Measurements from ENCODE around the gene NECAB3.

The NECAB3 gene, protein sequence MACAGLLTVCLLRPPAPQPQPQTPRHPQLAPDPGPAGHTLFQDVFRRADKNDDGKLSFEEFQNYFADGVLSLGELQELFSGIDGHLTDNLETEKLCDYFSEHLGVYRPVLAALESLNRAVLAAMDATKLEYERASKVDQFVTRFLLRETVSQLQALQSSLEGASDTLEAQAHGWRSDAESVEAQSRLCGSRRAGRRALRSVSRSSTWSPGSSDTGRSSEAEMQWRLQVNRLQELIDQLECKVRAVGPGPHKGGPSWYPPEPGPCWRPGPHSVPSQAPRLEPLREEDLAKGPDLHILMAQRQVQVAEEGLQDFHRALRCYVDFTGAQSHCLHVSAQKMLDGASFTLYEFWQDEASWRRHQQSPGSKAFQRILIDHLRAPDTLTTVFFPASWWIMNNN

GRCh38 chr20:33674294-33675135, at the start of gene NECAB3:
Gene NECAB3 (minus strand): TSS chr20:33674428. CDS start chr20:33674352, 76 bp downstream.
- H3K4me1 Mint-ChIP-seq (ENCODE audit: low read depth) = peaks cover 48% of the 10 kb centered on the region
- H3K27me3 Mint-ChIP-seq (ENCODE audit: low read depth) = no peaks in the 10 kb centered on the region
- H3K36me3 Mint-ChIP-seq (ENCODE audit: low read depth) = peaks cover 36% of the 10 kb centered on the region
- H3K4me3 Mint-ChIP-seq = peak within 1 kb of the TSS; percentile 95
- no peaks in the 10 kb centered on the region for H3K9me3 Mint-ChIP-seq
- H3K27ac Mint-ChIP-seq = peak within 1 kb of the TSS; percentile 77

- H3K9me3 Mint-ChIP-seq = peaks cover 3% of the 10 kb centered on the region
- peaks cover 18% of the 10 kb centered on the region for H3K4me1 Mint-ChIP-seq (ENCODE audit: low read depth)
- H3K4me3 Mint-ChIP-seq = no peak overlapping the region
- no peak overlapping the region for H3K27ac Mint-ChIP-seq
- no peaks in the 10 kb centered on the region for H3K27me3 Mint-ChIP-seq (ENCODE audit: low read depth)
- H3K36me3 Mint-ChIP-seq (ENCODE audit: low read depth) = peaks cover 6% of the 10 kb centered on the region
Observed at GRCh38 chr20:33721391-33722140, 47.3 kb upstream of the NECAB3 start.

DNA sequence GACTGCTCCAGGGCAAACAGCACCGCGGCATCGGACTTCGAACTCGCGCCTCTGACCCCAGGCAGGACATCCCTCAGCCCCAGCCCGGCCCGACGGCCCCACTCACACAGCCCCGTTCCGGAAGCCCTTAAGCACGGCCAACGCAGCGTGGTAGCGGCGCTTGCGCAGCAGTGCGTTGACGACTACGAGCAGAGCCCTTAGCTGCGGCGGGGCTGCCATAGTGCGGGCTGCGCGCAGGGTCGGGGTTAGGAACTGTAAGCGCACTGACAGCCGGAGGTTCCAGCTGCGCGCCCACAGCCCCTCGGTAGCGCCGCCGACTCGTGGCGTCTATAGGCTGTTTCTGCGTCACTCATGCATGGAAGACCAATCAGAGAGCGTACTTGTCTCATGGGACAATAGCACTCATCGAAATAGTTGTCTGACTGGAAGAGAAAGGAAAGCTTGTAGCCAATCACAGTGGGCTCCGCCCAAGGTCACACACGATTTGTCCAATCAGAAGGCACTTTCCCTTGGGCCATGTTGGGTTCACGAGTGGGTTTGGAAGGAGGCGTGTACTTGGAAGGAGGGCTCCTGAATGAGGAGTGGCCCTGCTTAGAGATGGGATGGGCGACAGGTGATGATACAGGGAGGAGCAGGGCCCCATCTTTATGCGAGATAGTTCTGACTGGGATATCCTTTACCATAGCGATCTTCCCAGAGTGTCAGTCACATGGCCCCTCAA, 45.9 kb upstream of the NECAB3 start, which contains the start of gene PXMP4:
PXMP4 (minus strand) TSS at position 322 of the 721 bp plus-strand sequence; CDS start at position 219, 103 bp downstream.
- peaks cover 20% of the 10 kb centered on the region for H3K4me1 Mint-ChIP-seq (ENCODE audit: low read depth)
- H3K36me3 Mint-ChIP-seq (ENCODE audit: low read depth) = peaks cover 8% of the 10 kb centered on the region
- peak within 1 kb of the TSS; percentile 89 for H3K27ac Mint-ChIP-seq
- H3K27me3 Mint-ChIP-seq (ENCODE audit: low read depth) = no peaks in the 10 kb centered on the region
- peaks cover 3% of the 10 kb centered on the region for H3K9me3 Mint-ChIP-seq
- peak within 1 kb of the TSS; percentile 84 for H3K4me3 Mint-ChIP-seq

DNA sequence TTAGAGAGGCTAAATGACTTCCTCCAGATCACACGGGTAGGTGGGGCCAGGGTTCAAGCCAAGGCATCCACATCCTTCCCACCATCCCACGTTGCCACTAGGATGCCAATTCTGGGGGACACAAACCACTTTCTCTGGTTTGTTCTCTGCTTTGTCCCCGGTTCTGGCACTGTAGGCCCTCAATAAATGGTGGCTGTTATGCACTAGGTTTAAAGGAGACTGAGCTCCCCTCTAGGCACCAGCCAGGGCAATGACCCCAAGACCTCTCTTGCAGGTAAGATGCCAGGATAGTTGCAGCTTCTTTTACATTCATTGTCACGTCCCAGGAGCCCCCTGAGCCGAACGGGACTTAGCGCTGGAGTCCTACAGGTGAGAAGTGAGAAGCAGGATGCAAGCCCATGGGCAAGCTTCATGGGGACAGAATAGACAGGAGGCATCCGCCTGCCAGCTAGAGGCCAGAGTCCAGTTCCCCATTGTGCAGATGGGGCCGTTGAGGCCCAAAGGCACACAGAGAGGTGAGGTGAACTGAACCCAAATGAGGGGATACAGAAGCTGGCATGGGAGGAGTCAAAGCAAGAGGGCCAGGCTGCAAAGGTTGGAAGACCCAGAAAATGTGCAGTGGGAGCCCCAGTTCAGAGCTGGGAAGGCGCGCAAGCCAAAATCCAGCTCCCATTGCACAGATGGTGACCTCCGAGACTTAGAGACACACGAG, 45.2 kb upstream of the NECAB3 start:
- peaks cover 3% of the 10 kb centered on the region for H3K9me3 Mint-ChIP-seq
- peaks cover 20% of the 10 kb centered on the region for H3K4me1 Mint-ChIP-seq (ENCODE audit: low read depth)
- H3K27me3 Mint-ChIP-seq (ENCODE audit: low read depth) = no peaks in the 10 kb centered on the region
- H3K36me3 Mint-ChIP-seq (ENCODE audit: low read depth) = peaks cover 8% of the 10 kb centered on the region
- peak overlapping the region; percentile 84 for H3K4me3 Mint-ChIP-seq
- H3K27ac Mint-ChIP-seq = peak overlapping the region; percentile 89

DNA sequence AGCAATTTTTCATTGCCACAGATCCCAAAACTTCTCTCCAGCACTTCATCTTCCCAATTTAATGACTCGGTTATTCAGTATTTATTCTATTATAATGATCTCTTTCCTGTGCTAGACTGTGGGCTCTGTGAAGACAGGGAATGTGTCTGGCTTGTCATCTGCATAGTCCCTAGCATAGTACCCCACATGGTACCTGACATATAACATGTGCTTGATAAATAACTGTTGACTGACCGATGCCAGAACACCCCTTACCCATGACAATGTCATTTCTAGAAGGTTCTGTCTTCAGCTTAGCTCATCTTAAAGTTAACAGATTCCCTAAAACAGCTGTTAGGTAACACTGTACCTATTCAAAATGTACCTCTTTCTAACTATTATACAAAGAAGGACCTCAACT, 42.3 kb upstream of the NECAB3 start:
- no peak overlapping the region for H3K4me3 Mint-ChIP-seq
- no peaks in the 10 kb centered on the region for H3K27me3 Mint-ChIP-seq (ENCODE audit: low read depth)
- peaks cover 21% of the 10 kb centered on the region for H3K4me1 Mint-ChIP-seq (ENCODE audit: low read depth)
- H3K36me3 Mint-ChIP-seq (ENCODE audit: low read depth) = peaks cover 21% of the 10 kb centered on the region
- H3K9me3 Mint-ChIP-seq = peaks cover 3% of the 10 kb centered on the region
- H3K27ac Mint-ChIP-seq = no peak overlapping the region

GRCh38 chr20:33713865-33714367, 39.7 kb upstream of the NECAB3 start:
- Mint-ChIP-seq H3K4me1 (ENCODE audit: low read depth) (peaks cover 26% of the 10 kb centered on the region), H3K36me3 (ENCODE audit: low read depth) (peaks cover 33% of the 10 kb centered on the region), H3K9me3 (no peaks in the 10 kb centered on the region), H3K27ac (no peak overlapping the region), H3K27me3 (ENCODE audit: low read depth) (no peaks in the 10 kb centered on the region), H3K4me3 (no peak overlapping the region)

DNA sequence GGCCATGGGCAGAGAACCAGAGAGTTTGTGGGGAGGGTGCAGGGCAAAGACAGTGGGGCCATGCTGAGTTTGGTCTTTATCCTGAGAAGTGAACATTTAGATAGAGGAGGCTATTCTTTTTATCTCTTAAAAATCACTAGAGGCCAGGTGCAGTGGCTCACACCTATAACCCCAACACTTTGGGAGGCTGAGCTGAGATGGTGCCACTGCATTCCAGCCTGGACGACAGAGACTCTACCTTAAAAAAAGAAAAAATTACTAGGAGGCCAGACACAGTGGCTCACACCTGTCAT, 37.2 kb upstream of the NECAB3 start:
- H3K27me3 Mint-ChIP-seq (ENCODE audit: low read depth) = no peaks in the 10 kb centered on the region
- peaks cover 21% of the 10 kb centered on the region for H3K4me1 Mint-ChIP-seq (ENCODE audit: low read depth)
- no peaks in the 10 kb centered on the region for H3K9me3 Mint-ChIP-seq
- peaks cover 33% of the 10 kb centered on the region for H3K36me3 Mint-ChIP-seq (ENCODE audit: low read depth)
- peak overlapping the region; percentile 47 for H3K27ac Mint-ChIP-seq
- H3K4me3 Mint-ChIP-seq = no peak overlapping the region

GRCh38 chr20:33710681-33711445, 36.6 kb upstream of the NECAB3 start:
- no peaks in the 10 kb centered on the region for H3K27me3 Mint-ChIP-seq (ENCODE audit: low read depth)
- H3K36me3 Mint-ChIP-seq (ENCODE audit: low read depth) = peaks cover 31% of the 10 kb centered on the region
- no peak overlapping the region for H3K4me3 Mint-ChIP-seq
- H3K4me1 Mint-ChIP-seq (ENCODE audit: low read depth) = peaks cover 18% of the 10 kb centered on the region
- H3K9me3 Mint-ChIP-seq = no peaks in the 10 kb centered on the region
- peak overlapping the region; percentile 47 for H3K27ac Mint-ChIP-seq

- no peak overlapping the region for H3K4me3 Mint-ChIP-seq
- no peaks in the 10 kb centered on the region for H3K9me3 Mint-ChIP-seq
- H3K27ac Mint-ChIP-seq = peak overlapping the region; percentile 43
- H3K4me1 Mint-ChIP-seq (ENCODE audit: low read depth) = peaks cover 18% of the 10 kb centered on the region
- H3K36me3 Mint-ChIP-seq (ENCODE audit: low read depth) = peaks cover 33% of the 10 kb centered on the region
- no peaks in the 10 kb centered on the region for H3K27me3 Mint-ChIP-seq (ENCODE audit: low read depth)
Observed at GRCh38 chr20:33709905-33710541, 35.8 kb upstream of the NECAB3 start.

DNA sequence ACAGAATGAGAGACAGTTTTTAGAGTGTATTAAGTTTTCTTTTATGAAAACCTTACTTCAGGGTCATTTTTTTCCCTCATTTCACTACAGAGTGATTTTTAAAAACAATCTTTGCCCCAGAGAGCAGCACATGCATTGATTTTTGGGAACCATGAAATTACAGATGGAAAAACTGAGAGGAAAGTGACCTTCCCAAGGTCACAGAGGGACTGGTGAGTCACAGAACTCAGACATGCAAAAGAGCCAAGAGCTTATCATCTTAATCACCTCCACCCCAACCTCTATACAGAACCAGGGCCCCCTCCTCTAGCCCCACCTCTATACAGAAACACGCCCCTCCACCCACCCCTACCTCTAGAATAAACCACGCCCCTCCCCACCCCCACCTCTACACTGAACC, 35.2 kb upstream of the NECAB3 start:
- H3K4me1 Mint-ChIP-seq (ENCODE audit: low read depth) = peaks cover 18% of the 10 kb centered on the region
- peak overlapping the region; percentile 65 for H3K27ac Mint-ChIP-seq
- H3K4me3 Mint-ChIP-seq = no peak overlapping the region
- no peaks in the 10 kb centered on the region for H3K9me3 Mint-ChIP-seq
- H3K36me3 Mint-ChIP-seq (ENCODE audit: low read depth) = peaks cover 34% of the 10 kb centered on the region
- no peaks in the 10 kb centered on the region for H3K27me3 Mint-ChIP-seq (ENCODE audit: low read depth)

DNA sequence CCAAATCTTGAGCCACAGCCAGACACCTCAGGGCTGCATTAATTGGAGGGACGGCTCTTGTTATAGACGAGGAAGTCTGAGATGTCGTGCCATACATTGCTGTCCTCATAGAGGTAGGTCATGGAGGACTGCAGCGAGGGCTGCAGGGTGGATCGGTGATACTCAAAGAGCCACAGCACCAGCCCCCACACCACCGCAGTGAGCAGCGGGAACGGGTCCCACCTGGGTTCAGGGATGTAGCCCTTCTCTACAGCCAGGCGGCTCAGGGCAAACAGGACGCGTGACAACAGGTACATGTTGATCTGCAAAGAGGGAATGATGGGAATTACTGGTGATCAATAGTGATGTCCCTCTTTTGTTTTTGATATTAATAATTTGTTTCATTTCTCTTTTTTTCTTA, 33.4 kb upstream of the NECAB3 start:
- Mint-ChIP-seq H3K4me3 (no peak overlapping the region), H3K36me3 (ENCODE audit: low read depth) (peaks cover 29% of the 10 kb centered on the region), H3K4me1 (ENCODE audit: low read depth) (peaks cover 18% of the 10 kb centered on the region), H3K27ac (no peak overlapping the region), H3K9me3 (no peaks in the 10 kb centered on the region), H3K27me3 (ENCODE audit: low read depth) (no peaks in the 10 kb centered on the region)

DNA sequence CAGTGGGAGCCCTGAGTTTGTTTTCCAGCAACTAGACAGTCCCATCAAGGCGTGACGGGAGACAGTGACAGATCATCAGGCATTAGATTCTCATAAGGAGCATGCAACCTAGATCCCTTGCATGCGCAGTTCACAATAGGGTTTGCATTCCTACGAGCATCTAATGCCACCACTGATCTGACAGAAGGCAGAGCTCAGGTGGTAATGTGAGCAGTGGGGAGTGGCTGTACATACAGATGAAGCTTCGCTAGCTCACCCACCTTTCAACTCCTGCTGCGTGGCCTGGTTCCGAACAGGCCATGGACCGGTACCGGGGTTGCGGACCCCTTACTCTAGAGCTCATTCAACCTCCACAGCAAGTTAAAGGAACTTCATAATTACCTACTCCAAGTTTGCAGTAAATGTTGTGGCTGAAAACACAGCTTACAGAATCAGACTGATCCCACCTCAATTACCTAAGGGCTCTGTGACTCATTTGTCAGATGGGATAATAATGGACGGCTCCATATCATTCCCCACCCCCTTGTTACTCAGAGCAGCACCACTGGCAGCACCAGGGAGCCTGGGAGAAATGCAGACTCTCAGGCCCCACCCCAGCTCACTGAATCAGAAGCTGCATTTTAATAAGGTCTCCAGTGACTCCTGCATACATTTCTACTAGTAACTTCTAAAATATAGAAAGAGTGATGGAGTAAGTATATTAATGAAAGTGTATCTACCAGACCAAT, 30.1 kb upstream of the NECAB3 start:
- Mint-ChIP-seq H3K4me1 (ENCODE audit: low read depth) (peaks cover 3% of the 10 kb centered on the region), H3K36me3 (ENCODE audit: low read depth) (peaks cover 11% of the 10 kb centered on the region), H3K27ac (no peak overlapping the region), H3K9me3 (no peaks in the 10 kb centered on the region), H3K27me3 (ENCODE audit: low read depth) (no peaks in the 10 kb centered on the region), H3K4me3 (no peak overlapping the region)

All from T-helper 1 cell treated with Interleukin-12 subunit alpha and Interleukin-12 subunit beta and Interleukin-4 antibody, amounts not matched to agents 30 μg/mL and 1 μg/mL, for 36 hours (primary cell).